ENCODE data around the gene SCLY. TPM values are rescaled to one million over a fixed set of nuclear protein-coding genes. Genes with fewer than 3 reads are reported as not detected.

Gene SCLY
- total RNA-seq, 4 donors from 2014 or later = 5.5 to 14.5 (median 9.6) TPM

DNA sequence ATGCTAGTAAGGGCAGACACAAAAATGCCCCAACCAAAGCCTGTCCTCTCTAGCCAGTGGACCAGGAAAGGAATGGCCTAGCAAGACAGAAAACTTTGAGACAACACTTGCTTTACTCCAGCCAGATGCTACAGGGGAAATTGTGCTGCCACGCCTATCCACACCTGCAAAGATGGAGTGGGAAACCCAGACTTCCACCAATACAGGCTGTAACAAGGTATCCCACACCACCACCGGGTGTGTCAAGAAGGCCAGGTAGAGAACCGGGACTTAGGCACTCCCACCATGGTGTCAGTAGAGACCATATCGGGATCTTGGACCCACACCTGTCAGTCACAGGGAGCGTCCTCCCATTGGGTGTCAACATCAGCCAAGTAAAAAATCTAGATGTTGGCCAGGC, 23.1 kb downstream of the SCLY start:
- Histone ChIP-seq H3K4me3 (no peak overlapping the region), H3K27ac (no peak overlapping the region), H3K36me3 (peaks cover 37% of the 10 kb centered on the region), H3K9me3 (no peaks in the 10 kb centered on the region), H3K27me3 (no peaks in the 10 kb centered on the region), H3K4me1 (no peaks in the 10 kb centered on the region)
- 78% methylated on average over 5 of the region's 5 CpGs for WGBS
- DNase-seq (ENCODE audit: low spot score in 2 of 2) = peak in 1 of 2 donors; percentile 48
- TF ChIP-seq EP300 (IDR thresholded peaks at IDR 0.05) (no peak), POLR2A (IDR thresholded peaks at IDR 0.05) (no peak), POLR2AphosphoS5 (IDR thresholded peaks at IDR 0.05) (no peak), CTCF (IDR thresholded peaks at IDR 0.05) (no peak)

DNA sequence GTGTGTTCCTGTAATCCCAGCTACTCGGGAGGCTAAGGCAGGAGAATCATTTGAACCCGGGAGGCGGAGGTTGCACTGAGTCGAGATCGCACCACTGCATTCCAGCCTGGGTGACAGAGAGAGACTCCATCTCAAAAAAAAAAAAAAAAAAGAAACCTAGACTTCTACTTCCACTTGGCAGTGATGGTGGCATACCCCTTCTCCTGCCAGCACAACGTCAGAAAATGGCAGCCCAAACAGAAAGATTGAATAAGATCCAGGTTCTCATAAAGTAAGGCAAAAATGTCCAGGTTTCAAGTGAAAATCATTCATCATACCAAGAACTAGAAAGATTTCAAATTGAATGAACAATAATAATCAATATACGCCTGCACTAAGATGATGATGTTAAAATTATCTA, 24.0 kb downstream of the SCLY start:
- H3K27me3 ChIP-seq = no peaks in the 10 kb centered on the region
- TF ChIP-seq POLR2A (IDR thresholded peaks at IDR 0.05) (no peak), CTCF (IDR thresholded peaks at IDR 0.05) (no peak), EP300 (IDR thresholded peaks at IDR 0.05) (no peak)
- no peak overlapping the region for H3K4me3 ChIP-seq
- 86% methylated on average over 7 of the region's 7 CpGs for WGBS
- H3K27ac ChIP-seq = no peak overlapping the region
- DNase-seq (ENCODE audit: low spot score in 2 of 2) = no peak
- H3K36me3 ChIP-seq = peaks cover 37% of the 10 kb centered on the region
- H3K9me3 ChIP-seq = no peaks in the 10 kb centered on the region
- H3K4me1 ChIP-seq = no peaks in the 10 kb centered on the region

DNA sequence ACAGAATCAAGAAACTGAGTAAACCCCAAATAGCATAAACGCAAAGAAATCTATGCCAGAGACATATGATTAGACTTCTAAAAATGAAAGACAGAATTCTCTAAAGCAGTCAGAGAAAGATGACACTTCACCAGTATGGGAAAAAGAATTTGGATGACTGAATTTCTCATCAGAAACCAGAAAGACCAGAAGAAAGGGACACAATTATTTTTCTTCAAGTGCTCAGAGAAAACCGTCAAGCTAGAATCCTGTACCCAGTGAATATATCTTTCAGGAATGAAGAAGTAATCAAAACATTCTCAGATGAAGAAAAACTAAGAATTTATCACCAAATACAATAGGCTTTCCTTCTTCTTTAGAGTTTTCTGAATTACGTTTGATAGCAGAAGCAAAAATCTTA, 25.1 kb downstream of the SCLY start:
- DNase-seq (ENCODE audit: low spot score in 2 of 2) = no peak
- Histone ChIP-seq H3K4me3 (no peak overlapping the region), H3K27ac (no peak overlapping the region), H3K4me1 (no peaks in the 10 kb centered on the region), H3K36me3 (peaks cover 30% of the 10 kb centered on the region), H3K27me3 (no peaks in the 10 kb centered on the region), H3K9me3 (no peaks in the 10 kb centered on the region)
- TF ChIP-seq POLR2AphosphoS5 (IDR thresholded peaks at IDR 0.05) (no peak), CTCF (IDR thresholded peaks at IDR 0.05) (no peak), POLR2A (IDR thresholded peaks at IDR 0.05) (no peak), EP300 (IDR thresholded peaks at IDR 0.05) (no peak)
- over 99% methylated on average over 3 of the region's 3 CpGs for WGBS

DNA sequence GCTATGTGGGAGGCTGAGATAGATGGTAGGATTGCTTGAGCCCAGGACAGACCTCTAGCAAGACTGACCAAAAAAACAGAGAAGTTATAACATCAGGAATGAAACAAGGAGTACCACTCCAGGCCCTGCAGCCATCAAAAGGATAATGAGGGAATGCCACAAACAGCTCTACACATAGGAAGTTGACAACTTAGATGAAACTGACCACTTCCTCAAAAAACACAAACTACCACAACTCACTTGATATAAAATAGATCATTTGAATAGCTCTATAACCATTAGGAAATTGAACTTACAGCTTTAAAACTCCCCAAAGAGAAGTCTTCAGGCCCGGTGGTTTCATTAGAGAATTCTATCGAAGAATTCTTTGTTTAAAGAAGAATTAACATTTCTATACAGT, 26.4 kb downstream of the SCLY start:
- no peak for DNase-seq (ENCODE audit: low spot score in 2 of 2)
- Histone ChIP-seq H3K27me3 (no peaks in the 10 kb centered on the region), H3K9me3 (no peaks in the 10 kb centered on the region), H3K4me1 (no peaks in the 10 kb centered on the region), H3K27ac (no peak overlapping the region), H3K36me3 (peaks cover 18% of the 10 kb centered on the region), H3K4me3 (no peak overlapping the region)
- 88% methylated on average over 2 of the region's 2 CpGs for WGBS
- TF ChIP-seq POLR2AphosphoS5 (IDR thresholded peaks at IDR 0.05) (no peak), CTCF (IDR thresholded peaks at IDR 0.05) (no peak), POLR2A (IDR thresholded peaks at IDR 0.05) (no peak), EP300 (IDR thresholded peaks at IDR 0.05) (no peak)

GRCh38 chr2:238090887-238091286, 30.1 kb downstream of the SCLY start:
- no peaks in the 10 kb centered on the region for H3K36me3 ChIP-seq
- no peaks in the 10 kb centered on the region for H3K27me3 ChIP-seq
- no peak overlapping the region for H3K27ac ChIP-seq
- no peaks in the 10 kb centered on the region for H3K9me3 ChIP-seq
- no peak for TF ChIP-seq CTCF (IDR thresholded peaks at IDR 0.05)
- no peak for TF ChIP-seq EP300 (IDR thresholded peaks at IDR 0.05)
- H3K4me1 ChIP-seq = no peaks in the 10 kb centered on the region
- DNase-seq (ENCODE audit: low spot score in 2 of 2) = peak in 1 of 2 donors; percentile 28
- 97% methylated on average over 4 of the region's 4 CpGs for WGBS
- no peak overlapping the region for H3K4me3 ChIP-seq

All from suprapubic skin (tissue), 4 donors.